Fibroblast of lung (primary cell): Measurements from ENCODE around the gene SP110. TPM values are rescaled to one million over a fixed set of nuclear protein-coding genes. Genes with fewer than 3 reads are reported as not detected.

Experiments used
- DNase-seq, 2 donors: peaks; one replicate each; pipeline versions ENCODE4 v3.0.0 to v3.0.0-alpha.2; 2010; ENCODE audit warnings: low read depth in 2 of 2
- H2AFZ ChIP-seq: 2 replicates; pipeline ENCODE4 v1.5.1; 2012; ENCODE audit warnings: low read length, control low read depth, inconsistent platforms
- H3K27ac ChIP-seq: 2 replicates; pipeline ENCODE4 v1.5.1; 2011; ENCODE audit warnings: low read length, control low read depth; ENCODE audit not compliant: insufficient read depth
- H3K27me3 ChIP-seq: 2 replicates; pipeline ENCODE4 v1.5.1; 2011; ENCODE audit warnings: mild to moderate bottlenecking, low read length; ENCODE audit not compliant: control insufficient read depth, insufficient read depth
- H3K36me3 ChIP-seq: 2 replicates; pipeline ENCODE4 v1.5.1; 2011; ENCODE audit warnings: low read length; ENCODE audit not compliant: control insufficient read depth, insufficient read depth
- H3K4me1 ChIP-seq: 2 replicates; pipeline ENCODE4 v1.5.1; 2011; ENCODE audit warnings: low read length; ENCODE audit not compliant: control insufficient read depth, insufficient read depth; ENCODE audit errors: extremely low read depth
- H3K4me2 ChIP-seq: 2 replicates; pipeline ENCODE4 v1.5.1; 2011; ENCODE audit warnings: low read length, control low read depth; ENCODE audit not compliant: insufficient read depth; ENCODE audit errors: extremely low read depth
- H3K4me3 ChIP-seq, 4 experiments: fragments of 200-600 bp in 1 of 4; sonication (generic) in 1 of 4; replicated peaks in 1 of 4; 2 replicates each; pipeline ENCODE4 v1.5.1; 2011 to 2016; ENCODE audit warnings: low read length in 4 of 4, low read depth in 3 of 4, mild to moderate bottlenecking in 3 of 4, control low read depth in 2 of 4, inconsistent platforms in 1 of 4, mixed read lengths in 1 of 4; ENCODE audit not compliant: insufficient read depth in 1 of 4; ENCODE audit errors: control extremely low read depth in 1 of 4
- H3K79me2 ChIP-seq: 2 replicates; pipeline ENCODE4 v1.5.1; 2012; ENCODE audit warnings: mild to moderate bottlenecking, low read length, inconsistent platforms; ENCODE audit not compliant: control insufficient read depth, insufficient read depth
- H3K9ac ChIP-seq: 2 replicates; pipeline ENCODE4 v1.5.1; 2011; ENCODE audit warnings: mild to moderate bottlenecking, low read length, control low read depth; ENCODE audit not compliant: insufficient read depth
- H3K9me3 ChIP-seq: 2 replicates; pipeline ENCODE4 v1.5.1; 2012; ENCODE audit warnings: low read depth, low read length; ENCODE audit not compliant: control insufficient read depth, insufficient read depth
- H4K20me1 ChIP-seq: 2 replicates; pipeline ENCODE4 v1.5.1; 2011; ENCODE audit warnings: low read length; ENCODE audit not compliant: control insufficient read depth, insufficient read depth; ENCODE audit errors: extremely low read depth
- EZH2 ChIP-seq: IDR thresholded peaks from 2 replicates; pipeline ENCODE4 v1.5.1; 2012; ENCODE audit warnings: low read length, control low read depth, mild to moderate bottlenecking; ENCODE audit errors: missing control alignments
- polyA plus RNA-seq, 2 donors: library from polyadenylated mRNA; depleted of rRNA in 1 of 2; stranded (reverse) in 1 of 2; unstranded in 1 of 2; fragments of >200 nt; gene quantifications; 2 replicates each; pipeline ENCODE4 v1.2.1, GENCODE V29; 2011 to 2012; ENCODE audit warnings: missing spikeins in 1 of 2
- total RNA-seq: library from RNA; depleted of rRNA; stranded (reverse); fragments of >200 nt; gene quantifications from 2 replicates; pipeline ENCODE4 v1.2.1, GENCODE V29; 2014
- TF ChIP-seq, protein P1 (sequence below), 2 donors: IDR thresholded peaks in 1 of 2; conservative IDR thresholded peaks in 1 of 2; 1 replicate in 1 of 2; 2 replicates in 1 of 2; pipeline ENCODE4 v1.5.1; 2011 to 2012; ENCODE audit warnings: low read length in 2 of 2, control low read depth in 1 of 2, inconsistent platforms in 1 of 2, low read depth in 1 of 2, mild to moderate bottlenecking in 1 of 2

The SP110 gene
- total and polyA plus RNA-seq, 2 donors (not counting 1 experiment from before 2014, with no cell fraction given) = 9.2 to 12.7 TPM

- H3K27me3 ChIP-seq = no peaks in the 10 kb centered on the region
- no peak overlapping the region for H3K9ac ChIP-seq
- no peak overlapping the region for H3K4me2 ChIP-seq
- H3K9me3 ChIP-seq = no peaks in the 10 kb centered on the region
- no peak for TF ChIP-seq EZH2
- TF ChIP-seq, protein P1, sequence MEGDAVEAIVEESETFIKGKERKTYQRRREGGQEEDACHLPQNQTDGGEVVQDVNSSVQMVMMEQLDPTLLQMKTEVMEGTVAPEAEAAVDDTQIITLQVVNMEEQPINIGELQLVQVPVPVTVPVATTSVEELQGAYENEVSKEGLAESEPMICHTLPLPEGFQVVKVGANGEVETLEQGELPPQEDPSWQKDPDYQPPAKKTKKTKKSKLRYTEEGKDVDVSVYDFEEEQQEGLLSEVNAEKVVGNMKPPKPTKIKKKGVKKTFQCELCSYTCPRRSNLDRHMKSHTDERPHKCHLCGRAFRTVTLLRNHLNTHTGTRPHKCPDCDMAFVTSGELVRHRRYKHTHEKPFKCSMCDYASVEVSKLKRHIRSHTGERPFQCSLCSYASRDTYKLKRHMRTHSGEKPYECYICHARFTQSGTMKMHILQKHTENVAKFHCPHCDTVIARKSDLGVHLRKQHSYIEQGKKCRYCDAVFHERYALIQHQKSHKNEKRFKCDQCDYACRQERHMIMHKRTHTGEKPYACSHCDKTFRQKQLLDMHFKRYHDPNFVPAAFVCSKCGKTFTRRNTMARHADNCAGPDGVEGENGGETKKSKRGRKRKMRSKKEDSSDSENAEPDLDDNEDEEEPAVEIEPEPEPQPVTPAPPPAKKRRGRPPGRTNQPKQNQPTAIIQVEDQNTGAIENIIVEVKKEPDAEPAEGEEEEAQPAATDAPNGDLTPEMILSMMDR (conservative IDR thresholded peaks at IDR 0.05 in 1 of 2, IDR thresholded peaks at IDR 0.05 in 1 of 2; ENCODE audit: low read depth in 1 of 2, low read length in 2 of 2) = no peak
- no peaks in the 10 kb centered on the region for H3K79me2 ChIP-seq
- H3K36me3 ChIP-seq = no peaks in the 10 kb centered on the region
- H2AFZ ChIP-seq = no peak overlapping the region
- peaks cover 6% of the 10 kb centered on the region for H3K4me1 ChIP-seq
- peak; percentile 71 to 90 for DNase-seq
- no peaks in the 10 kb centered on the region for H4K20me1 ChIP-seq
- H3K27ac ChIP-seq = no peak overlapping the region
- no peak overlapping the region for H3K4me3 ChIP-seq
Measured at GRCh38 chr2:230134496-230135129, 85.2 kb downstream of the SP110 start.

DNA sequence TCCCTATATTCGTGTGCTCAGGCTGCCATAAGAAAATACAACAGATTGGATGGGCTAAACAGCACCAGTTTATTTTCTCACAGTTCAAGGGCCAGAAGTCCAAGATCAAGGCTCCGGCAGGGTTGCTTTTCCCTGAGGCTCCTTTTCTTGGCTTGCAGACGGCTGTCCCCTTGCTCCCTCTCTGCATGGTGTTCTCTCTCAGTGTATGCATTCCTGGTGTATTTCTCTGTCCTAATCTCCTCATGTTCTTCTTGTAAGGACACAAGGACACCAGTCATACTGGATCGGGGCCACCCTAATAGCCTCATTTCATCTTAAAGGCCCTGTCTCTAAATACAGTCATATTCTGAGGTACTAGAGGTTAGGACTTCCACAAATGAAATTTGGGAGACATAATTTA, 88.4 kb downstream of the SP110 start:
- DNase-seq = no peak
- no peaks in the 10 kb centered on the region for H3K79me2 ChIP-seq
- no peak overlapping the region for H3K9ac ChIP-seq
- no peaks in the 10 kb centered on the region for H3K36me3 ChIP-seq
- TF ChIP-seq, protein P1 (conservative IDR thresholded peaks at IDR 0.05 in 1 of 2, IDR thresholded peaks at IDR 0.05 in 1 of 2; ENCODE audit: low read depth in 1 of 2, low read length in 2 of 2) = no peak
- TF ChIP-seq EZH2 = no peak
- H3K9me3 ChIP-seq = no peaks in the 10 kb centered on the region
- peak overlapping the region in 1 of 4 experiments; percentile 21 for H3K4me3 ChIP-seq
- H3K27ac ChIP-seq = peak overlapping the region; percentile 87
- H3K4me2 ChIP-seq = no peak overlapping the region
- peak overlapping the region; percentile 58 for H2AFZ ChIP-seq
- no peaks in the 10 kb centered on the region for H3K27me3 ChIP-seq
- no peaks in the 10 kb centered on the region for H4K20me1 ChIP-seq
- H3K4me1 ChIP-seq = peaks cover 10% of the 10 kb centered on the region

DNA sequence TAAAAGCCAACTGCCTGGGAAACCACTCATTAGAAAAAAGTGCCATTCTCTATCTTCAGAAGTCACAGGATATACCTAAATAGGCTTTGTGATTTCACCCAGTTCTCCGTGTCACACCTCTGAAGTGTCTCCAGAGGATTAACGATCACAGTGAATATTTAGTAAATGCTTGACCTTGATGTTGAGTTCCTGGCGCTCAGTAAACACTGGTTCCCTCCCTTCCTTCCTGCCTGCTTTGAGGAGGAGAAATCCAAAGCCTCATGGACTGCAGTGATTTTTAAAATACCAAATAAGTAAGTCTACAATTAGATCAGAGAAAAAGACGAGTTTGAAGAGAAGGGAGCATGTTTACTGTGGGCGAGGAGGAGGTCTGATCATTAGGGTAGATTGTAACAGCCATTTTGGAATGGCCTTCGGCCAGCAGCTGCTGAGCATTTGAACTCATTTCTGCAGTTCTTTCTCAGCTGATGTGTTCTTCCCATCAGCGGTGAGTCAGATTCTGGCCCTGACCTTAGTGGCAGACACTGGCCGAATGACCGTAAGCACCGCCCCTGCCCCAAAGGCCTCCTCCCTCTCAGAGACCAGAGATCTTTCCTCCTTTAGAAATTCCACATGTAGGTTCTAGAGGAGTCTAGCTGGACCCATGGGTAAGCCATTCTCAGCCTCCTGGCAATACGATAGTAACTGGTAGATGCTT, 89.0 kb downstream of the SP110 start:
- Histone ChIP-seq H3K4me3 (peak overlapping the region in 1 of 4 experiments; percentile 21), H3K9me3 (no peaks in the 10 kb centered on the region), H3K79me2 (no peaks in the 10 kb centered on the region), H3K27me3 (no peaks in the 10 kb centered on the region), H3K4me2 (peak overlapping the region; percentile 63), H4K20me1 (no peaks in the 10 kb centered on the region), H3K4me1 (peaks cover 10% of the 10 kb centered on the region), H3K36me3 (no peaks in the 10 kb centered on the region), H3K27ac (peak overlapping the region; percentile 87), H2AFZ (peak overlapping the region; percentile 74), H3K9ac (peak overlapping the region; percentile 28)
- DNase-seq = peak; percentile 80 to 95
- no peak for TF ChIP-seq EZH2
- TF ChIP-seq, protein P1 (conservative IDR thresholded peaks at IDR 0.05 in 1 of 2, IDR thresholded peaks at IDR 0.05 in 1 of 2; ENCODE audit: low read depth in 1 of 2, low read length in 2 of 2) = no peak
